Measurements from ENCODE around the gene SSH2.
"Not testable (repeated sequence)": the region's sequence is repeated elsewhere in the genome, so short reads cannot be mapped to it uniquely, and the experiment has no call there.

The SSH2 gene

DNA sequence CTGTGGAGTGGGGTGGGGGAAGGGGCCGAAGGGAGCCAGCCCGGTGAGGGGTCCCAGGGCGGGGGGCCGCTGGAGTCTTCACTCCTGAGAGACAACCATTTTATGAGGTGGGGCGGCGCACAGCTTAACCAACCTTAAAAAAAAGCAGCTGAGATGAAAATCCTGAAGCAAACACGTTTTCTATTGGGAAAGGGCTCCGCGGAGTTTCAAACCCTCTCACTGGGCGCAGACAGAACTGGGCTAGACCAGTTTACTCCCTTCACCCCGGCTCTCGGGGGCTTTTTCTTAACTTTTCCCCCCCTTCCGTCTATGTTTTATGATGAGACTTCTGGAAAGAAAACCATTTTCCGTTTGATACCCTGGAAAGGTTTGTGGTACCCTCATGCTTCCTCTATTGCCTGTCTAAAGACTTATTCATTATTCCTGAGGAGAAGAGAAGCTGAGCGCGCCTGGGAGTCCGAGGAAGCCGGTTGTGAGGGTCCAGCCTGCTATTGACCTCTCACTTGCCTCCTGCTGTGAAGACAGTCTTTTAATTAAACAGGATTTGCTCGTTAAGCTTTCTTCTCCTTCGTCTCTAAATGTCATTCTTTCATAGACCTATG lies 482 bp upstream of the SSH2 start:
- DNase-seq = no peak

DNA sequence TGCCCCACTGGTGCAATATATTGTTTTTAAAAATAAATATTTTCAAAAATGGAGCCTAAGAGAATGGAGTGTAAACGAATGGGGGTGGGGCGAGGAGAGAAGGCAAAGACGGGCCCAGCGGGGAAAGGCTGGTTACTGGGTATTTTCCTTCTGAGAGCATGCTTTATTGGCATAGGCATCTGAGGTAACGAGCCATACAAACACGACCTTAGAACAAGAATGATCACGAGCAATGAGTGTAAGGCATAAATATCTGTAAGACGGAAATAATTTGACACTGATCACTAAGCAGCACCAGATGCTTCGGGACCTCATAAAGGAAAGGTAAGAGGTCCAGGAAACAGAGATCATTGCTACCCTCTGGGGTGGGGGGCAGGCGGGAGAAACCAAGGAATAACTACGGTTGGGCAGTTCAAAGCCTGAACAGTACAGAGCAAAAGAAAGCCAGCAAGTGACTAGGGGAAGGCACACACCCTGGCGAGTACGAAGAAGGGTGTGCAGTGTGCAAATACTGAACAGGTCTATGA lies 959 bp downstream of the SSH2 start:
- peak; percentile 14 for DNase-seq

DNA sequence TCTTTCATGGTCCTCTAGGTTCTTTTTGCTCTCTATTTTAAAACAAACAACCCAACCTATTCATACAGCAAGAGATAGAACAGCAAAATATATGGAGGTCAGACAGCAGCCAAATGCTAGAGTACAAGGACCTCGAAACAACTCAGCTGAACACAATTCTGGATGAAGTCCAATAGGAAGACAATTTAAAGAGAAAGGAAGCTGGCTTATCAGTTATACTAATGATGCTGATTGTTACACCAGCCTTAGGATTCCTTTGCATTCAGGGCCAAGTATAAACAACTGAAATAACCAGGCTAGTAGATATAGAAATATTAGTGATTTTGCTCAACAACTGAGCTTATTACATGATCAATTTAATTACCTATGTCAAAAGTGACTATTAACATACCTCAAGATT lies 2.5 kb downstream of the SSH2 start:
- DNase-seq = no peak

DNA sequence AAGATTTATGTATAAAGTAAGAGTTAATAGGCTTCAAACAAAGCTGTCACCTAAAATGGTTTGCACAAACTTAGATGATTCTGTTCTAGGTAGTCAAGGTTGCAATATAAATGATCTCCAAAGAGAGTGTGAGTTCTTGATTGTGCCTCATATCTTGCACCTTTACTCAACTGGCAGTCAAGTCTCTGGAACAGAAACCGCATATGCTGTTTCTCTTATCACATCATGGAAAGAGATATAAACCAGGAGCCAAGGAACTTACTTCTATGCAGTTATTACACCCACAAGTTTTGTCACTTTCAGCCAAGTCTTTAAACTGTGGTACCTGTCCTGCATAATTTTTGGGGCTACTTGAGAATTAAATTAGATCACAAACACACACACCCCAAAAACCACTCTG lies 5.2 kb downstream of the SSH2 start:
- no peak for DNase-seq

DNA sequence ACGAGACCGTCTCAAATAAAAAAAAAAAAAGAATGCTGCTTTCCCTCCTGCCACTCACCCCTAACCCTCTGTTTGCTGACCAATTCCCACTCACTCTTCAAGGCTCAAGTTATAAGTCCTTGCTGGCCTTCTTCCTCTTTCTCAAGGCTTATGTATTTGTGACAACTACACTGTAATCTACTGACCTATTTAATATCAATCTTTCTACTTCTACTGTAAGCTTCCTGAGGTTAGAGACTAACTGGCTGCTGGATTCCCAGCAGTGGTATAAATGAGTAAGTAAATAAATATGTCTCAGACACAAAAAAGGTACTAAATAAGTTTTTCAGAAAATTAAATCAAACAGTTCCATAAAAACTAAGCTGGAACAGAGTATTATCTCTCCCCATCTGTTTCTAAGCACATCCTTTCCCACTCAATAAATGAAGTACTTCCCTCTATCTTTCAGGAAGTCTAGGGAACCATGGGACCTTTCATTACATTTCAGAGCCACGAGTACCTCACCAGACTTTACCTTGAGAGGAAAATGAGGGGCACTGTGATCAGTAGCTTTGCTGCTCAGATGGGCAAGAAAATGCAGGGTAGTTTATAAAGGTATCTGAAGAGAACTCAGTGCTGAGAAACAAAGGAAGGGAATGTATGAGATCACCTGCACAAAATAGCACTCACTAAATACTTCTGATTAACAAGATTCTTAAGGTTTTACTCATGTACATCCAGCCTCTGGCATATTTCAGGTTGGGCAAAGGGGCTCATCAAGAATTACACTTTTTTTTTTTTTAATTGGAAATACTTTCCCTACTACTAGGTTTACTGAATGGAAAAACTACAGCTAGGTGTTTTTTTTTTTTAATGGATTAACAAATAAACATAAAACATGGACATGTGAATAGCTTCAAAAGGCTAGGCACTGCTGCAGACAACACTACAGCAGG lies 10.8 kb downstream of the SSH2 start:
- DNase-seq = no peak

DNA sequence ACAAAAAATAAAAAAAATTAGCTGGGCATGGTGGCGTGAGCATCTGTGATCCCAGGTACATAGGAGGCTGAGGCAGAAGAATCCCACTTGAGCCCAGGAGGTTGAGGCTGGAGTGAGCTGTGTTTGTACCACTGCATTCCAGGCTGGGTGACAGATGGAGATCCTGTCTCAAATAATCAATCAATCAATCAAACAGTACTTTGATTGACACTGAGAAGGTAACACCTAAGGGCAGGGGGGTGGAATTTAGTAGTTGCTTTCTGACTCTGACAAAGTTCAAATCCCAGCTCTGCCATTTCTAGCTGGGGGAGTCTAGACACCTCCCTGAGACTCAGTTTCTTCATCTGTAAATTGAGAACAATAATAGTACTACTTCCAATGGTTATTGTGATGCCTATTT lies 12.0 kb downstream of the SSH2 start:
- DNase-seq = no peak

DNA sequence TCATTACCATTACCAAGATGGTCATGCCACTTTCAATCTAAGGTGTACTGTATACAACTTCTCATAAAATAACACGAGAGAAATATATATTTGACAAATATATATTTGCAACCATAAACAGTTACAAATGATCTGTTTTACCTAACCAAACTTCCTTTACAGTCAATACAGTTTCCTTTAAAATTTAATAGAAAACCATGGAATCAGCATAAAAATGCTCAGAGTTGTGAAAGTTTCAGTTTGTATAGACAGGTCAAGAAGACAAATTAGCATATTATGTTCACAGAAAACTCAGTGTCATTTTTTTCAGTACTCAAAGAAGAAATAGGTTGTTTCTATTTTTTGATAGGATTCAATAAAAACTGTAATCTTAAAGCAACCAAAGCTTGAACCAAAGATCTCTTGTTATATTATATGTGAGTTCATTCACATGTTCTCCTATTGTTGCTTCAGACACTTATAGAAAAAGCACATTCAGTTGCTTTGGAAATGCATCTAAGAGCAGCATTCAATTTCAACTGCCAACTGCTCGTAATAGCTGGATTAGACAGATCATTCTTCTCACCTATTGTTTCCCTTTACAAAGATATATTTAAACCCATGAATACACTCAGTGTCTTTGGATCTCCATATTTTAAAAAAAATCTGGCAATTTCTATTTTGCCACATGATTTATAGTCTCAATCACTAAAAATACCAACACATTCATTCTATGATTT lies 15.1 kb downstream of the SSH2 start:
- no peak for DNase-seq

DNA sequence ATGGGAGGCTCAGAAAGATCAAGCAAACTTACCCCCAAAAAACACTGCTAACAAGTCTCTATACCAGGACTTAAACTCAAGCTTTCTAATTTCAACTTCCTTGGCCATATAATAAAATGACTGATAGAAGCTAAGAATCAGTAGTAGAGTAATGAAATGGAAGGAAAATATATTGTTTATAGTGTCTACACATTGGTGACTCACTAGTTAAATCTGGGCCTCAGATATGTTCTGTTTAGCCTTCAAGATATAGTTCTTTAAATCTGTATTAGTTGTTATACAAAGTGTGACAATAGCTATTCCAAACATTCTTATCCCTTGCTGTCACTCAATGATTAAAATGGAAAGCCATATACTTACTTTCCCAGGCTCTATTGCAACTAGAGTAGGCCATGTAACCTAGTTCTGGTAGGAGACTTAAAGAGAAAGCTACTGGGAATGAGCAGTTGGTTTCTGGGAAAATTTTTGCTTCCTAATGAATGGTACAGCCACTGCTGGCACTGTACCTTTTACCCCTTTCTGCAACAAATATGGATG lies 18.3 kb downstream of the SSH2 start:
- no peak for DNase-seq

DNA sequence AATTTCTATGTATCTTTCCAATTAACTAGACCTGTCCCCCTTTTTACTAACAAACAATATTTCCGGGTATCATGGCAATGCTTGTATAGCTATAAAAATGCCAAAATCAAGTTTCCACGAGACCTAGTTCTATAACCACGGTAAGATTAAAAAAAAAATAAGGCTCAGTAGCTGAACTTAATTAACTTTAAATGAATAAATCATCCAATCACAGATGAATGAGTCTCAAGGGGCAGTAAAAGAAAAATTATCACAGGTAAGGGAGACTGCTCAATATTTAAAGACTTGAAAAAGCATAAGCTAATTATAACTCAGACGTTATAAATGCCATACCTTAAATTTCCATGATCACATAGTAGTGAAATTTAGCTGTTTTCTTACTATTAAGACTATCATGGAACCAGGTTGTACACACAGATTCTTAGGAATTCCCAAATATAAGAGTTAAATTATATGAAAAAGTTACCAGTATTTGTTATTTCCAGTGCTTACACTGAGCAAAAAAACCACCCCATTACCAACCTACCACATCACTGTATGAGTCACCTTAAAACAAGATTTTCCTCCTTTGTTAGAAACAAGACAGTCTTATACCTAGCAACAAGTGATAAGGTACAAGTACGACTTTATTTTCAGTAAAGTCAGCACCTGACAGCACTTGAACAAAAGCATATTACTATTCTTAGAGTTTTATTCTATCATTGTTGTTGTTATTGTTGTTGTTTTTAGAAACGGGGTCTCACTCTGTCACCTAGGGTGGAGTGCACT lies 20.6 kb downstream of the SSH2 start:
- no peak for DNase-seq

DNA sequence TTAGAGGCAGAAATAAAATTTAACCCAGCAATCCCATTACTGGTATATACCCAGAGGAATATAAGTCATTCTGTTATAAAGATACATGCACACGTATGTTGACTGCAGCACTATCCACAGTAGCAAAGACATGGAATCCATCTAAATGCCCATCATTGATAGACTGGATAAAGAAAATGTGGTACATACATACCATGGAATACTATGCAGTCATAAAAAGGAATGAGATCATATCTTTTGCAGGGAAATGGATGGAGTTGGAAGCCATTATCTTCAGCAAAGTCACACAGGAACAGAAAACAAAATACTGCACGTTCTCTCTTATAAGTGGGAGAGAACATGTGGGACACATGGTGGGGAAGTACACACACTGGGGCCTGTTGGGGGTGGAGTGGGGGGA lies 23.1 kb downstream of the SSH2 start:
- no peak for DNase-seq

DNA sequence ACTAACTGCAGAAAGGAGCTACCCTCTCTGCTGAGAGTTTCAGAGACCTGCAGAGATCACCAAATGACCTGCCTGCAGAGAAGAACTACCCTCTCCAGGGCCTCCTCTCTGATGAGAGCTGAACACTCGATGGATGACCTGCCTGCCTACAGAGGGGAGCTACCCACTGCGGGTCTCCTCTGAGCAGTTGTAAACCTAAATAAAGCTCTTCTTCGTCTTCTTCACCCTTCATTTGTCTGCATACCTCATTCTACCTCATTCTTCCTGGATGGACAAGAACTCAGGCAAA lies 24.2 kb downstream of the SSH2 start:
- DNase-seq = no peak

DNA sequence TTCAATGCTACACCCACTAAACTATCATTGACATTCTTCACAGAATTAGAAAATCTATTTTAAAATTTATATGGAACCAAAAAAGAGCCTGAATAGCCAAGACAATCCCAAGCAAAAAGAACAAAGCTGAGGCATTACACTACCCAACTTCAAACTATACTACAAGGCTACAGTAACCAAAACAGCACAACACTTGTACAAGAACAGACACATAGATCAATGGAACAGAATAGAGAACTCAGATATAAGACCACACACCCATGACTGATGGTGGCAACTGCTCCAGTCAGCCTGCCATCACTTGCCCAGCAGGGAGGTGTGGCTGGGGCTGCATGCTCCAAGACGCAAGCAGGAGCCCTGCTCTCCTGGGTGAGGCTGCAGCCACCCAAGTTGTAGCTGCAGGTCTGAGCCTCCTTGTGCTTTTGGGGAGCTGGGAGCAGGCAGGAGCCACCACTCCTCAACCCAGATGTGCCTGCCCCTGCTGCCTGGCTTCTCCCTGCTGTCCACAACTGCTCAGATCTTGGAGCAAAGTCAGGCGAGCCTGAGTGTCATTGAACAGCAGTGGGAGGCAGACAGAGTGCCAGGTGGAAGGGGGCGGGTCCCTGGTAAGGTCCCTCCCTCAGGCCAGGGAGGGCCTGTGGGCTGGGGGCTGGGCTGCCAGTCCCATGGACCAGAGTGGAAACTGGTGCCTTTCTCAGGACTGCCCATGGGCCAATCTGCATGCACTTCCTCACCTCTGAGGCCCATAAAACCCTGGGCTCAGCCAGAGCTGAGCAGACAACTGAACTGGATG lies 24.7 kb downstream of the SSH2 start:
- no peak for DNase-seq

DNA sequence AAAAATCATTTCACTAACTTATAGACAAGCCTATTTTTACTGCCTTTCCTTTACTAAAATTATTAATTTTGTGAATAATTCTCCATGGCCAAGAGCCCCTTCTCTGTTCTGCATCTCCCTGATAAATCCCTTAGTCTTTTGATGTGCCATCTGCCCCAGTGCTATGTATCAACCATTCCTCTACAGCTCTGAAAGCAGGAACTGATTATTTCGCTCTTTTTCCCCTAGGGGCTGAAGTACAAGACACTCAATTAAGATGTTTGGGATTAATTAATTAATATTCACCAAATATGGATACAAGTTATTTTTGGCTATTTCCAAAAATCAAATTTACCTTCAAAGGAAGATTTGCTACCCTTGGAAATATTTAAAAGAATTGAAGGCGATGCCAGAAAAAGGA lies 26.6 kb downstream of the SSH2 start:
- no peak for DNase-seq

DNA sequence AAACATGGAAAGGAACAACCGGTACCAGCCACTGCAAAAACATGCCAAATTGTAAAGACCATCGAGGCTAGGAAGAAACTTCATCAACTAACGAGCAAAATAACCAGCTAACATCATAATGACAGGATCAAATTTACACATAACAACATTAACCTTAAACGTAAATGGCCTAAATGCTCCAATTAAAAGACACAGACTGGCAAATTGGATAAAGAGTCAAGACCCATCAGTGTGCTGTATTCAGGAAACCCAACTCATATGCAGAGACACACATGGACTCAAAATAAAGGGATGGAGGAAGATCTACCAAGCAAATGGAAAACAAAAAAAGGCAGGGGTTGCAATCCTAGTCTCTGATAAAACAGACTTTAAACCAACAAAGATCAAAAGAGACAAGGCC lies 32.9 kb downstream of the SSH2 start:
- not testable (repeated sequence) for DNase-seq

DNA sequence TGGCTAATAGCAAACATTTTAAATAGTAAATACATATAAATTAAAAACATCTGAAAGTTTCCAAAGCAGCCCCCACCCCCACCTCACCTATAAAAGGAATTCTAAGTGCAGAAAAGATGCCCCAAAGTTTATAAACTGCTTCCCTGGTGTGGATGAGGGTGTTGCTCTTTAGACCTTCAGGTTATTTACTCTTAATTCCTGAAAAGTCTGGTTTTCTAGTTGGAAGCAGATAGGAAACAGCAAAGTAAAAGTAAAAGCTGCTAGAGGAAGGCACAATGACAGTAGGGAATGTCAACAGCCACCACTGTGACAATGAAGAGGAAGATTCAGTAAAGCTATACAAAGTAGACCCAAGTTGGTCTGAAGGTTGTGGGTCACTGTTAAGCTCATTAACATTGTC lies 37.8 kb downstream of the SSH2 start:
- no peak for DNase-seq

DNA sequence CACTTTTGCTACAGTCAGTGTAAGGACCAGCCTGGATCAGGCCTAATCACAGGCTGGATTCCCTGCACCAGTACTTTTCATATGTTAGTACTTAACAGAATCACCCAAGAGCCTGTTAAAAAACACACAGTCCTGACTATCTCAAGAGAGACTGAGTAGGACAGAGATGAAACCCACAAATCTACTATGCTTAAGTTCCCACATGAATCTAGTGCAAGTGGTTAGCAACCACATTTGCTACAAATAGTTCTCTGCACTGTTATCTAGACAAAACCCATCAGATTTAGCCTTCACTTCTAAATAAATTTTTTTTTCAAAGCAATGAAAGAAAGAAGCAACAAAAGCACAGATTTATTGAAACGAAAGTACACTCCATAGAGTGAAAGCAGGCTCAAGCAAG lies 38.9 kb downstream of the SSH2 start:
- DNase-seq = no peak

DNA sequence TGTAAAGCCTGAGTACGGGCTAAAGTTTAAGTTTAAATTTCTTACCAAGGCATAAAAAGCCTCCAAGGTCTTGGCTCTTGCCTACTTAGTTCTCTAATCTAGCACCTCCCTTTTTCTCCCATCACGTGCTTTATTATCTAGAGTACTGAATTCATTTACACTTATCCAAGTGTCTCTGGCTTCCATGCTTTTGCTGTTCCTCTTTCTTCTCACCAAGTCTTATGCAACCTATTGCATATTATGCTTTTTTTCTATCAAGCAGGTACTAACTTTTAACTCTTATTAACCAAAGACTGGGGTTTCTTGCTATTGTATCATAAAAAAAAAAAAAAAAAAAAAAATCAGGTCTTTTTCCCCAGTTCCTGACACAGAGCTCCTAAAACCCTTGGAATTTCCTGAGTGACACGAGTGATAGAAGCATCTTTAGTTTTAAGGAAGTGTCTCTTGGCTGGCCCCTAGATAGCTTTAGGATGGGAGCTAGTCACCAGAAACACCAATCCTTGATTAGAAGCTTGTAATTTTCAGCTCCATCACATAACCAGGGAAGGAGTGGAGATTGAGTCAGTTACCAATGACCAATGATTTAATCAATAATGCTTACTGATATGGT lies 44.9 kb downstream of the SSH2 start:
- DNase-seq = no peak

DNA sequence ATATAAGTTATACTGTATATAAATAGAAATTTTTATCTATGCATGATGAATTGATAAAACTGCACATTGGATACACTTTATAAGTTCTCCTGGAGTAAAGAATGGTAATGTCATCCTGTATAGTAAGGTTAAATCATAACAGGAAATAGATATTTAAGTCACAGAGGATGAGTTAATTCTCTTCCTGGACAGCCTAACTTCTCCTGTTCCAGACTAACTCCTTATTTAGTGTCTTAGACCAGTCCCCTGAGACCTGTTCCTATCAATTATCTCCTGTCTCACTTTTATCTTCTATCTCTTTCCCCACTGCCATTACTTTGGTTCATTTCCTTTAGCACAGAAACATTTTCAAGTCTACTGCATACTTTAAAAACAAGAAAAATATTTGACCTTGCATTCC lies 46.5 kb downstream of the SSH2 start:
- no peak for DNase-seq

DNA sequence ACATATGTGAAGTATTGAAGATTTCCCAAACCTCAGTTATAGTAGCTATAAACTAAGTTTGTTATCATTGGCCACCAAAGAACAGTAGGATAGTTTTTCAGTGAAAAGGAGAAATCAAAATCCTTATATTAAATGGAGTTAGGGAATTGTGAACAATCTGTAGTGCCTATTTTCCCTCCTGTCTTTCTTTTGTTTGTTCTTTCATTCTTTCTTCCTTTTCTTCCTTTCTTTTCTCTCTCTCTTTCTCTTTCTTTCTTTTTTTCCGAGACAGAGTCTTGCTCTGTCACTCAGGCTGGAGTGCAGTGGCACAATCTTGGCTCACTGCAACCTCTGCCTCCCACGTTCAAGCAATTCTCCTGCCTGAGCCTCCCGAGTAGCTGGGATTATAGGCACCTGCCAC lies 48.8 kb downstream of the SSH2 start:
- no peak for DNase-seq

DNA sequence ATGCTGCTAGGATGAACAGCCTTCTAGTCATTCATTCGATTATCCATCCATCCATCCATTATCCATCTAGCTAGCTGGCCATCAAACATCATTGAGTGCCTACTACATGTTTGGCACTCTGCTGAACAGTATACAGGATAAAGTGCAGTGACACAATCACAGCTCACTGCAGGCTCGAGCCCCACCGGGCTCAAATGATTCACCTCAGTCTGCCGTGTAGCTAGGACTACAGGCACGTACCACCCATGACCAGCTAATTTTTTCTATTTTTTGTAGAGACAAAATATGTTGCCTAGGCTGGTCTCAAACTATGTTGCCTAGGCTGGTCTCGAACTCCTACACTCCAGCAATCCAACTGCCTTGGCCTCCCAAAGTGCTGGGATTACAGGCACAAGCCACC lies 50.0 kb downstream of the SSH2 start:
- DNase-seq = no peak

DNA sequence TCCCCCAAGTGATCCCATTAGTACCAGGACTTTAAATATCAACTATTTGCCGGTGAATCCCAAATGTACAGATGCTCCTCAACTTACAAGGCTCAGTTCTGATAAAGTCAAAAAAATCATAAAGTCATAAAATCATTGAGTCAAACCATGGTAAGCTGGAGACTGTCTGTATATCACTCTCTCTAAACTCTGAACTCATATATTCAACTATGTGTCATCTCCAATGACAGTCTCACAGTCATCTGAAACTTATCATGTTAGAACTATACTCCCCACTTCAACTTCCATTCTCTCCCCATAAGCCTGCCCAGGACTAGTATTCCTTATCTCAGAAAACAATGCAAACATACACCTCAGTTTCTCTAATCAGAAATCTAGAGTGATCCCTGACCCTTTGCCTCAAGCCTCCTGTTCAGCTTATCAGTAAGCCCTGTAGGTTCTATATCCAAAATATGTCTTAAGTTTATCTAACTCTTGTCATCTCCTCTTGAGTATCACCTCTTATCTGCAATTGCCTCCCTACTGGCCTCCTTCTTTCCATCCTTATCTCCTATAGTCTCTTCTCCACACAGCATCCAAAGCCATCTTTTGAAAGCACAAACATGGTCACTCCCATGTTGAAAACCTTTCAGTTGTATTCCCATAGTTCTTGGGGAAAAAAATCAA lies 55.0 kb downstream of the SSH2 start:
- no peak for DNase-seq
